HG02884 (cell line): ENCODE results near the gene CCNO.
A peak's percentile ranks its signal among the peaks of the same experiment; 100 is the strongest.

Source experiments
- ATAC-seq: cut with Tn5 transposase; IDR thresholded peaks from one replicate; pipeline ENCODE4 v1.9.1; 2021; ENCODE audit warnings: mild to moderate bottlenecking, moderate library complexity; ENCODE audit not compliant: unreplicated experiment

CCNO gene

GRCh38 chr5:55232985-55233928 is at the start of gene CCNO:
Gene CCNO, minus strand, starts transcription at chr5:55233608. Its CDS starts 85 bp downstream, at chr5:55233523.
- peak; percentile 62 for ATAC-seq

GRCh38 chr5:55278778-55279177 is 45.4 kb upstream of the CCNO start:
- ATAC-seq = no peak

GRCh38 chr5:55276771-55277170 is 43.4 kb upstream of the CCNO start:
- ATAC-seq = no peak

- no peak for ATAC-seq
Observed at GRCh38 chr5:55258339-55258738, 24.9 kb upstream of the CCNO start.

GRCh38 chr5:55254802-55255201 is 21.4 kb upstream of the CCNO start:
- no peak for ATAC-seq

- ATAC-seq = no peak
Observed at GRCh38 chr5:55250064-55250463, 16.7 kb upstream of the CCNO start.

GRCh38 chr5:55241746-55242145 is 8.3 kb upstream of the CCNO start:
- no peak for ATAC-seq

GRCh38 chr5:55236800-55237199 is 3.4 kb upstream of the CCNO start:
- ATAC-seq = no peak

GRCh38 chr5:55234121-55234700 is 803 bp upstream of the CCNO start:
- ATAC-seq = no peak

GRCh38 chr5:55232271-55232984 is 980 bp downstream of the CCNO start:
- ATAC-seq = no peak

GRCh38 chr5:55231919-55232270 is 1.5 kb downstream of the CCNO start:
- no peak for ATAC-seq

GRCh38 chr5:55231029-55231918 is 2.1 kb downstream of the CCNO start:
- no peak for ATAC-seq

- no peak for ATAC-seq
Observed at GRCh38 chr5:55230086-55230629, 3.2 kb downstream of the CCNO start.

GRCh38 chr5:55227664-55228430 is 5.6 kb downstream of the CCNO start:
- no peak for ATAC-seq

GRCh38 chr5:55226934-55227663 is 6.3 kb downstream of the CCNO start, which contains the start of gene MCIDAS:
Gene MCIDAS, minus strand, starts transcription at chr5:55227315. Its CDS starts 177 bp downstream, at chr5:55227138.
- peak; percentile 36 for ATAC-seq

GRCh38 chr5:55226027-55226933 is 7.1 kb downstream of the CCNO start:
- ATAC-seq = peak; percentile 58

- no peak for ATAC-seq
Observed at GRCh38 chr5:55225346-55225745, 8.1 kb downstream of the CCNO start.

- no peak for ATAC-seq
Observed at GRCh38 chr5:55223812-55224240, 9.6 kb downstream of the CCNO start.
